OCI-LY1 (cell line): ENCODE results near the gene EEPD1.
"Not testable (repeated sequence)": the region's sequence is repeated elsewhere in the genome, so short reads cannot be mapped to it uniquely, and the experiment has no call there.

Source experiments
- EZH2 ChIP-seq: fragments of 200-600 bp; sonication (generic), shearing (Covaris generic); IDR thresholded peaks from 2 replicates; pipeline ENCODE4 v1.8.0; 2017; ENCODE audit warnings: borderline replicate concordance, mixed run types, mild to moderate bottlenecking, antibody characterized with exemption, low read length, moderate library complexity, mixed read lengths
- TF ChIP-seq, protein P1 (sequence below): fragments of 200-600 bp; sonication (generic), shearing (Covaris generic); IDR thresholded peaks from 2 replicates; pipeline ENCODE4 v1.5.1; 2017; ENCODE audit warnings: mild to moderate bottlenecking, antibody characterized with exemption, low read length, moderate library complexity, mixed read lengths

DNA sequence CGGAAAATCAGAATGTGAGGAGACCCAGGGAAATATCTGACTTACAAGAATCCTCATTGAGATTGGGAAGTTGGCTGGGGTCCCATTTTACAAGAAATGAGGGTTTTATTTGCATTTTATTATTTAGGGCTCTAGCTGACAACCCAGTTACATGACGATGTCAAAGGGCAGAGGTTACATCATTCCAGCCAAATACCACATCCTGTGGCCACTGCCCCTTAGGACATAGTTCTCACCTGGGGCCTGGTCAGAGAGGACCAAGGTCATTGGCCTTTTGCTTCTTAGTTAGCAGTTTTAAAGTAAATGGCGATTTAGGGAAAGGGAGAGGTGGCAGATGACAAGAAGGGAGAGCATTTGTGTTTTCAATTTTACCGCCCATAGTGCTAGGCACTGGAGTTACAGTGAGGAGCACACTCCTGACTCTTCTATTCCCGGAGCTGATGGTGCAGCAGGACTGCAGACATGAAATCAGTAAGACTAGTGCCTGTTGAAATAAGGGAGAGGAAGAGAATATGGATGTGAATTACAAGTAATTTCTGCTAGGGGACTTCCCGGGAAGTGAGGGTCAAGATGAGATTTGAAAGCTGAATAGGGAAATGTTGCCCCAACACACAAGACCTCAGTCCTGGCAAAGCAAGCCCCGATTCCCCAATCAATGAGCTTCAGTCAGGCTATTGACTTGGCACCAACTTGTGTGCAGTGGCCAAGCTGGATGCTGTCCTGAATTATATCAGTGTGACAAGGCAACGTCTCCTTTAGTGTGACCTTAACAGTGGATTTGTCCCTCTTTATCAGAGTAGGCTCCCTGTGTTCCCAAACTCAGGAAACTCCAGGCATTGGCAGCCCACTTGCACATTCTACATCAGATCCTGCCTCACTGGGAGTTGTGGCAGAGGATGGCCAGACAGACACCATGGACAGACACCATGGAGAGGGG lies 45.8 kb upstream of the EEPD1 start:
- TF ChIP-seq EZH2: not testable (repeated sequence)
- TF ChIP-seq, protein P1, sequence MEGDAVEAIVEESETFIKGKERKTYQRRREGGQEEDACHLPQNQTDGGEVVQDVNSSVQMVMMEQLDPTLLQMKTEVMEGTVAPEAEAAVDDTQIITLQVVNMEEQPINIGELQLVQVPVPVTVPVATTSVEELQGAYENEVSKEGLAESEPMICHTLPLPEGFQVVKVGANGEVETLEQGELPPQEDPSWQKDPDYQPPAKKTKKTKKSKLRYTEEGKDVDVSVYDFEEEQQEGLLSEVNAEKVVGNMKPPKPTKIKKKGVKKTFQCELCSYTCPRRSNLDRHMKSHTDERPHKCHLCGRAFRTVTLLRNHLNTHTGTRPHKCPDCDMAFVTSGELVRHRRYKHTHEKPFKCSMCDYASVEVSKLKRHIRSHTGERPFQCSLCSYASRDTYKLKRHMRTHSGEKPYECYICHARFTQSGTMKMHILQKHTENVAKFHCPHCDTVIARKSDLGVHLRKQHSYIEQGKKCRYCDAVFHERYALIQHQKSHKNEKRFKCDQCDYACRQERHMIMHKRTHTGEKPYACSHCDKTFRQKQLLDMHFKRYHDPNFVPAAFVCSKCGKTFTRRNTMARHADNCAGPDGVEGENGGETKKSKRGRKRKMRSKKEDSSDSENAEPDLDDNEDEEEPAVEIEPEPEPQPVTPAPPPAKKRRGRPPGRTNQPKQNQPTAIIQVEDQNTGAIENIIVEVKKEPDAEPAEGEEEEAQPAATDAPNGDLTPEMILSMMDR: not testable (repeated sequence)
